Measurements from ENCODE around the gene RAMP3. TPM values are rescaled to one million over a fixed set of nuclear protein-coding genes. Genes with fewer than 3 reads are reported as not detected.

Gene RAMP3
- total RNA-seq, 1 experiment from 2014 or later: not detected

- DNase-seq: peak in 1 of 2 experiments; percentile 6
- intact Hi-C loops (cut with micrococcal nuclease; ENCODE audit: unreplicated experiment): no loop called here
- Histone ChIP-seq H4K20me1 (ENCODE audit: insufficient read depth) (no peaks in the 10 kb centered on the region), H2AFZ (no peak overlapping the region), H3K4me1 (replicated peaks; ENCODE audit: insufficient read depth) (no peaks in the 10 kb centered on the region), H3K9me3 (ENCODE audit: insufficient read depth, low read depth) (no peaks in the 10 kb centered on the region), H3K79me2 (ENCODE audit: low read depth) (no peaks in the 10 kb centered on the region), H3K4me2 (no peak overlapping the region), H3K36me3 (ENCODE audit: low read depth) (no peaks in the 10 kb centered on the region), H3K4me3 (no peak overlapping the region), H3K27ac (no peak overlapping the region), H3K27me3 (ENCODE audit: insufficient read depth, low read depth) (peaks cover 96% of the 10 kb centered on the region), H3K9me2 (ENCODE audit: insufficient read depth) (no peaks in the 10 kb centered on the region), H3F3A (ENCODE audit: insufficient read depth, low read depth) (no peaks in the 10 kb centered on the region)
- TF ChIP-seq CTCF (conservative IDR thresholded peaks at IDR 0.05) (peak; percentile 59), EZH2 (IDR thresholded peaks at IDR 0.05; ENCODE audit: low read depth) (no peak)
- no TSS peak for BruUV-seq (replicated peaks)
- ChIA-PET POLR2A (ENCODE audit: unreplicated experiment) (no interaction called here), CTCF (no interaction called here)
Observed at GRCh38 chr7:45217358-45217757, 59.8 kb downstream of the RAMP3 start.

GRCh38 chr7:45219130-45219529 is 61.5 kb downstream of the RAMP3 start:
- no peak overlapping the region for H2AFZ ChIP-seq
- H3K4me2 ChIP-seq: no peak overlapping the region
- H3F3A ChIP-seq (ENCODE audit: insufficient read depth, low read depth): no peaks in the 10 kb centered on the region
- H4K20me1 ChIP-seq (ENCODE audit: insufficient read depth): no peaks in the 10 kb centered on the region
- no peaks in the 10 kb centered on the region for H3K36me3 ChIP-seq (ENCODE audit: low read depth)
- intact Hi-C loops (cut with micrococcal nuclease; ENCODE audit: unreplicated experiment): no loop called here
- TF ChIP-seq EZH2 (IDR thresholded peaks at IDR 0.05; ENCODE audit: low read depth) (no peak), CTCF (conservative IDR thresholded peaks at IDR 0.05) (no peak)
- no peaks in the 10 kb centered on the region for H3K9me3 ChIP-seq (ENCODE audit: insufficient read depth, low read depth)
- no peaks in the 10 kb centered on the region for H3K4me1 ChIP-seq (replicated peaks; ENCODE audit: insufficient read depth)
- peaks cover 96% of the 10 kb centered on the region for H3K27me3 ChIP-seq (ENCODE audit: insufficient read depth, low read depth)
- POLR2A ChIA-PET (ENCODE audit: unreplicated experiment): no interaction called here
- BruUV-seq (replicated peaks): no TSS peak
- no peaks in the 10 kb centered on the region for H3K79me2 ChIP-seq (ENCODE audit: low read depth)
- H3K9me2 ChIP-seq (ENCODE audit: insufficient read depth): no peaks in the 10 kb centered on the region
- H3K27ac ChIP-seq: no peak overlapping the region
- H3K4me3 ChIP-seq: no peak overlapping the region
- no peak for DNase-seq
- CTCF ChIA-PET: no interaction called here

- intact Hi-C loops (cut with micrococcal nuclease; ENCODE audit: unreplicated experiment): no loop called here
- H3K27ac ChIP-seq: no peak overlapping the region
- no peaks in the 10 kb centered on the region for H3K9me3 ChIP-seq (ENCODE audit: insufficient read depth, low read depth)
- TF ChIP-seq EZH2 (IDR thresholded peaks at IDR 0.05; ENCODE audit: low read depth) (no peak), CTCF (conservative IDR thresholded peaks at IDR 0.05) (no peak)
- H3K4me2 ChIP-seq: no peak overlapping the region
- H3F3A ChIP-seq (ENCODE audit: insufficient read depth, low read depth): no peaks in the 10 kb centered on the region
- CTCF ChIA-PET: no interaction called here
- H3K4me3 ChIP-seq: no peak overlapping the region
- DNase-seq: no peak
- no peaks in the 10 kb centered on the region for H3K36me3 ChIP-seq (ENCODE audit: low read depth)
- H3K4me1 ChIP-seq (replicated peaks; ENCODE audit: insufficient read depth): no peaks in the 10 kb centered on the region
- no peak overlapping the region for H2AFZ ChIP-seq
- no peaks in the 10 kb centered on the region for H3K79me2 ChIP-seq (ENCODE audit: low read depth)
- BruUV-seq (replicated peaks): no TSS peak
- POLR2A ChIA-PET (ENCODE audit: unreplicated experiment): no interaction called here
- H3K27me3 ChIP-seq (ENCODE audit: insufficient read depth, low read depth): peaks cover 96% of the 10 kb centered on the region
- no peaks in the 10 kb centered on the region for H3K9me2 ChIP-seq (ENCODE audit: insufficient read depth)
- no peaks in the 10 kb centered on the region for H4K20me1 ChIP-seq (ENCODE audit: insufficient read depth)
Observed at GRCh38 chr7:45219801-45220435, 62.3 kb downstream of the RAMP3 start.
